MM.1S (cell line): ENCODE data around the gene TM9SF4.

Experiments used
- DNase-seq: peaks from one replicate; pipeline ENCODE4 v3.0.0-alpha.2; 2015
- H2AFZ ChIP-seq: fragments of 300-600 bp; sonication (generic); 2 replicates; pipeline ENCODE4 v1.6.0; 2016; ENCODE audit warnings: antibody characterized with exemption, low read length
- H3F3A ChIP-seq: fragments of 300-600 bp; sonication (generic); 2 replicates; pipeline ENCODE4 v1.6.1; 2016; ENCODE audit warnings: mild to moderate bottlenecking, antibody characterized with exemption, low read length, moderate library complexity, mixed read lengths; ENCODE audit not compliant: insufficient read depth
- H3K27ac ChIP-seq: fragments of 300-600 bp; sonication (generic); 2 replicates; pipeline ENCODE4 v1.5.1; 2016; ENCODE audit warnings: mild to moderate bottlenecking, low read length
- H3K27me3 ChIP-seq: fragments of 300-600 bp; sonication (generic); replicated peaks from 2 replicates; pipeline ENCODE4 v1.6.0; 2016; ENCODE audit warnings: low read length; ENCODE audit not compliant: insufficient read depth
- H3K36me3 ChIP-seq: fragments of 300-600 bp; sonication (generic); replicated peaks from 2 replicates; pipeline ENCODE4 v1.6.1; 2016; ENCODE audit warnings: mild to moderate bottlenecking, low read length, mixed read lengths; ENCODE audit not compliant: insufficient read depth
- H3K4me1 ChIP-seq: fragments of 300-600 bp; sonication (generic); 2 replicates; pipeline ENCODE4 v1.6.1; 2016; ENCODE audit warnings: low read length, mixed read lengths
- H3K4me2 ChIP-seq: fragments of 300-600 bp; sonication (generic); 2 replicates; pipeline ENCODE4 v1.6.0; 2016; ENCODE audit warnings: low read depth, low read length
- H3K4me3 ChIP-seq: fragments of 300-600 bp; sonication (generic); 2 replicates; pipeline ENCODE4 v1.5.1; 2016; ENCODE audit warnings: low read length, mixed read lengths
- H3K79me2 ChIP-seq: fragments of 300-600 bp; sonication (generic); 2 replicates; pipeline ENCODE4 v1.6.1; 2016; ENCODE audit warnings: mixed run types, low read length, mixed read lengths
- H3K9ac ChIP-seq: fragments of 300-600 bp; sonication (generic); 2 replicates; pipeline ENCODE4 v1.6.1; 2016; ENCODE audit warnings: low read length, mixed read lengths
- H3K9me2 ChIP-seq: fragments of 300-600 bp; sonication (generic); replicated peaks from 2 replicates; pipeline ENCODE4 v1.6.1; 2016; ENCODE audit warnings: mild to moderate bottlenecking, low read length, mixed read lengths; ENCODE audit not compliant: insufficient read depth
- H3K9me3 ChIP-seq: fragments of 300-600 bp; sonication (generic); replicated peaks from 2 replicates; pipeline ENCODE4 v1.6.1; 2016; ENCODE audit warnings: mild to moderate bottlenecking, low read length, mixed read lengths; ENCODE audit not compliant: insufficient read depth
- H4K20me1 ChIP-seq: fragments of 300-600 bp; sonication (generic); 2 replicates; pipeline ENCODE4 v1.6.1; 2016; ENCODE audit warnings: mild to moderate bottlenecking, low read length, moderate library complexity, mixed read lengths; ENCODE audit not compliant: insufficient read depth
- EZH2 ChIP-seq: fragments of 300-600 bp; sonication (generic); optimal IDR thresholded peaks from 2 replicates; pipeline ENCODE3; 2017; ENCODE audit warnings: low read depth, mild to moderate bottlenecking, antibody characterized with exemption, low read length, mixed read lengths
- EZH2phosphoT487 ChIP-seq: fragments of 300-600 bp; sonication (generic); IDR thresholded peaks from 2 replicates; pipeline ENCODE4 v1.6.1; 2018; ENCODE audit warnings: antibody characterized with exemption, low read length
- TF ChIP-seq, protein P1 (sequence below): fragments of 300-600 bp; sonication (generic); IDR thresholded peaks from 2 replicates; pipeline ENCODE4 v1.5.1; 2016; ENCODE audit warnings: antibody characterized with exemption, low read length, mixed read lengths

TM9SF4 gene

DNA sequence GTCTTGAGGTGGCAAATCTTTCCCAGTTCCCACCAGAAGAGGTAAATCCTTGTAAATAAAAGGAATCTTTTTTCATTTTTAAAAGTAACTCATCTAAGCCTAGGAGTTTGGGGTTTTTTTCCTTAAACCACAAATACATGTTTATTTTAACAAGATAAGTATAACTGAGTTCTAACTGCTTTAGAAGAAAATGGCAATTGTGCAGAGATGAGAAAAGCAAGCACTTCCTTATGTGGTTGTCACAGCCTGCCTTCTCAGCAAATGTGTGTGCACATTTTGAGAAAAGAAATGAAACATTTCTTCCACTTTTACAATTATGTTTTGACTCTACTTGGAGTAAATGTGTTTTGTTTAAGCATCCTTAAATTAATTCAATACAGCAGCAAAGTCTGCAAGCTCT, 39.8 kb upstream of the TM9SF4 start:
- Histone ChIP-seq H3K9me3 (no peaks in the 10 kb centered on the region), H3K4me3 (no peak overlapping the region), H3K27ac (no peak overlapping the region), H3K27me3 (peaks cover 41% of the 10 kb centered on the region), H4K20me1 (no peaks in the 10 kb centered on the region), H3K9ac (no peak overlapping the region), H2AFZ (no peak overlapping the region), H3K4me1 (no peaks in the 10 kb centered on the region), H3K79me2 (no peaks in the 10 kb centered on the region), H3K4me2 (no peak overlapping the region), H3K36me3 (no peaks in the 10 kb centered on the region), H3F3A (no peaks in the 10 kb centered on the region), H3K9me2 (no peaks in the 10 kb centered on the region)
- TF ChIP-seq EZH2 (no peak), EZH2phosphoT487 (no peak)
- TF ChIP-seq, protein P1, sequence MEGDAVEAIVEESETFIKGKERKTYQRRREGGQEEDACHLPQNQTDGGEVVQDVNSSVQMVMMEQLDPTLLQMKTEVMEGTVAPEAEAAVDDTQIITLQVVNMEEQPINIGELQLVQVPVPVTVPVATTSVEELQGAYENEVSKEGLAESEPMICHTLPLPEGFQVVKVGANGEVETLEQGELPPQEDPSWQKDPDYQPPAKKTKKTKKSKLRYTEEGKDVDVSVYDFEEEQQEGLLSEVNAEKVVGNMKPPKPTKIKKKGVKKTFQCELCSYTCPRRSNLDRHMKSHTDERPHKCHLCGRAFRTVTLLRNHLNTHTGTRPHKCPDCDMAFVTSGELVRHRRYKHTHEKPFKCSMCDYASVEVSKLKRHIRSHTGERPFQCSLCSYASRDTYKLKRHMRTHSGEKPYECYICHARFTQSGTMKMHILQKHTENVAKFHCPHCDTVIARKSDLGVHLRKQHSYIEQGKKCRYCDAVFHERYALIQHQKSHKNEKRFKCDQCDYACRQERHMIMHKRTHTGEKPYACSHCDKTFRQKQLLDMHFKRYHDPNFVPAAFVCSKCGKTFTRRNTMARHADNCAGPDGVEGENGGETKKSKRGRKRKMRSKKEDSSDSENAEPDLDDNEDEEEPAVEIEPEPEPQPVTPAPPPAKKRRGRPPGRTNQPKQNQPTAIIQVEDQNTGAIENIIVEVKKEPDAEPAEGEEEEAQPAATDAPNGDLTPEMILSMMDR: no peak
- DNase-seq: no peak

GRCh38 chr20:32070282-32070681, 39.2 kb upstream of the TM9SF4 start:
- no peak overlapping the region for H3K4me3 ChIP-seq
- TF ChIP-seq EZH2phosphoT487 (no peak), EZH2 (no peak)
- TF ChIP-seq, protein P1: no peak
- DNase-seq: no peak
- no peak overlapping the region for H2AFZ ChIP-seq
- no peaks in the 10 kb centered on the region for H4K20me1 ChIP-seq
- no peaks in the 10 kb centered on the region for H3K4me1 ChIP-seq
- H3K36me3 ChIP-seq: no peaks in the 10 kb centered on the region
- H3K9ac ChIP-seq: no peak overlapping the region
- H3F3A ChIP-seq: no peaks in the 10 kb centered on the region
- H3K79me2 ChIP-seq: no peaks in the 10 kb centered on the region
- H3K9me3 ChIP-seq: no peaks in the 10 kb centered on the region
- H3K27me3 ChIP-seq: peaks cover 41% of the 10 kb centered on the region
- H3K9me2 ChIP-seq: no peaks in the 10 kb centered on the region
- H3K4me2 ChIP-seq: no peak overlapping the region
- H3K27ac ChIP-seq: no peak overlapping the region

DNA sequence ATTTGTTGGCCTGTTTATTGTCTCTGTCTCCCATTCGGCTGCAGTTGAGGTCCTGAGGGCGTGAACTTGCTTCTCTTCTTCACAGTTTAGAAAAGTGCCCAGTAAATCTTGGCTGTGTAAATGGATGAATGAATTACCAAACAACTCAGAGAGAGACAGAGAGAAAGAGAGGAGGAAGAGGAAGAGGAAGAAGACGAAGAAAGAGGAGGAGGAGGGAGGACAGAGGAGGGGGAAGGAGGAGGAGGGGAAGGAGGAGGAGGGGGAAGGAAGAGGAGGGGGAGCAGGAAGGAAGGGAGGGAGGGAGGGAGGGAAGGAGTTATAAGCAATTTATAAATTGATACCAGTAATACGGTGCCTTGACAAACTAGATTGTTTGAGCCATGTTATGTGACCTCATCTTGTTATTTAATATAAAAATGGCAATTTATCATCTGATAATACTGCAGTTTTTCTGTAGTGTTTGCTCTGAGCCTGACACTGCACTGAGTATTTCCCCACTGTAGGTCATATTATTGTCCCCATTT, 38.8 kb upstream of the TM9SF4 start:
- no peak for DNase-seq
- Histone ChIP-seq H3K4me2 (no peak overlapping the region), H4K20me1 (no peaks in the 10 kb centered on the region), H3K27ac (no peak overlapping the region), H3K9me3 (no peaks in the 10 kb centered on the region), H3K36me3 (no peaks in the 10 kb centered on the region), H3K79me2 (no peaks in the 10 kb centered on the region), H3K4me3 (no peak overlapping the region), H3K4me1 (no peaks in the 10 kb centered on the region), H3K27me3 (peaks cover 41% of the 10 kb centered on the region), H3K9ac (no peak overlapping the region), H3K9me2 (no peaks in the 10 kb centered on the region), H3F3A (no peaks in the 10 kb centered on the region), H2AFZ (no peak overlapping the region)
- TF ChIP-seq EZH2phosphoT487: no peak
- TF ChIP-seq EZH2: no peak
- TF ChIP-seq, protein P1: no peak
